Endothelial cell of umbilical vein (primary cell): ENCODE results near the gene XRN2. TPM values are rescaled to one million over a fixed set of nuclear protein-coding genes. Genes with fewer than 3 reads are reported as not detected.

Experiments
- BruUV-seq: library from RNA; stranded (reverse); fragments of 400-500 nt; replicated peaks from 2 replicates; lab custom pipeline; 2021; lab: Mats Ljungman, UMichigan
- CTCF ChIA-PET: fragments of 300-600, 350-600 bp; sonication (Branson Sonifier 250); formaldehyde crosslinking; loops from one replicate; lab custom pipeline; 2021; ENCODE audit warnings: antibody characterized with exemption, inconsistent platforms; lab: Charles Lee
- POLR2A ChIA-PET: fragments of 300-600, 350-600 bp; sonication (Branson Sonifier 250); formaldehyde crosslinking; loops from one replicate; lab custom pipeline; 2021; ENCODE audit warnings: antibody characterized with exemption, inconsistent platforms; lab: Charles Lee
- DNase-seq: peaks from one replicate; pipeline ENCODE4 v3.0.0-alpha.2; 2011; ENCODE audit warnings: low read depth, low spot score
- FAIRE-seq: peaks from 2 replicates; lab custom pipeline; 2011; peaks lifted over from hg19 to GRCh38; lab: Jason Lieb, UNC
- H2AFZ ChIP-seq: 2 replicates; pipeline ENCODE4 v1.6.0; 2012; ENCODE audit warnings: low read depth, low read length, control low read depth, inconsistent platforms
- H3K27ac ChIP-seq: 2 replicates; pipeline ENCODE4 v1.5.1; 2011; ENCODE audit warnings: low read depth, mild to moderate bottlenecking, control low read depth, low read length, moderate library complexity; ENCODE audit not compliant: insufficient read depth
- H3K27me3 ChIP-seq, 2 experiments: 2 replicates each; pipeline versions ENCODE4 v1.6.0 to v1.6.1; 2011; ENCODE audit warnings: low read length in 2 of 2, mixed read lengths in 1 of 2; ENCODE audit not compliant: control insufficient read depth in 2 of 2, insufficient read depth in 2 of 2
- H3K36me3 ChIP-seq, 2 experiments: 2 replicates in 1 of 2; 3 replicates in 1 of 2; pipeline ENCODE4 v1.5.1; 2011; ENCODE audit warnings: low read length in 2 of 2, mild to moderate bottlenecking in 1 of 2, moderate library complexity in 1 of 2; ENCODE audit not compliant: control insufficient read depth in 2 of 2, insufficient read depth in 2 of 2; ENCODE audit errors: extremely low read depth in 1 of 2
- H3K4me1 ChIP-seq: 3 replicates; pipeline ENCODE4 v1.5.1; 2011; ENCODE audit warnings: mild to moderate bottlenecking, low read length; ENCODE audit not compliant: control insufficient read depth, insufficient read depth; ENCODE audit errors: extremely low read depth
- H3K4me2 ChIP-seq: 2 replicates; pipeline ENCODE4 v1.6.1; 2011; ENCODE audit warnings: low read length, control low read depth, mixed read lengths; ENCODE audit not compliant: insufficient read depth
- H3K4me3 ChIP-seq, 3 experiments: fragments of 200-600 bp in 1 of 3; sonication (generic), shearing (Covaris generic) in 1 of 3; replicated peaks in 1 of 3; 2 replicates each; pipeline ENCODE4 v1.5.1; 2011 to 2016; ENCODE audit warnings: control low read depth in 3 of 3, low read length in 3 of 3, mild to moderate bottlenecking in 2 of 3, inconsistent platforms in 1 of 3, low read depth in 1 of 3, moderate library complexity in 1 of 3; ENCODE audit not compliant: insufficient read depth in 1 of 3
- H3K79me2 ChIP-seq: 2 replicates; pipeline ENCODE4 v1.6.0; 2012; ENCODE audit warnings: low read length, inconsistent platforms; ENCODE audit not compliant: control insufficient read depth, insufficient read depth
- H3K9ac ChIP-seq: replicated peaks from 2 replicates; pipeline ENCODE3; 2011; ENCODE audit warnings: low read length, control low read depth; ENCODE audit not compliant: insufficient read depth; ENCODE audit errors: extremely low read depth
- H3K9me1 ChIP-seq: replicated peaks from 3 replicates; pipeline ENCODE4 v1.6.0; 2011; ENCODE audit warnings: mild to moderate bottlenecking, low read length; ENCODE audit not compliant: control insufficient read depth, insufficient read depth; ENCODE audit errors: extremely low read depth
- H3K9me3 ChIP-seq: replicated peaks from 2 replicates; pipeline ENCODE4 v1.5.1; 2012; ENCODE audit warnings: low read length, inconsistent platforms; ENCODE audit not compliant: control insufficient read depth, insufficient read depth
- H4K20me1 ChIP-seq: replicated peaks from 2 replicates; pipeline ENCODE3; 2011; ENCODE audit warnings: mild to moderate bottlenecking, low read length; ENCODE audit not compliant: control insufficient read depth, insufficient read depth; ENCODE audit errors: extremely low read depth
- CTCF ChIP-seq, 2 donors: IDR thresholded peaks; 1 replicate in 1 of 2; 2 replicates in 1 of 2; pipeline ENCODE4 v1.5.1; 2011; ENCODE audit warnings: low read length in 2 of 2, mild to moderate bottlenecking in 2 of 2, moderate library complexity in 2 of 2, control low read depth in 1 of 2, inconsistent platforms in 1 of 2, low read depth in 1 of 2; ENCODE audit not compliant: insufficient read depth in 1 of 2; ENCODE audit errors: extremely low read depth in 1 of 2
- EZH2 ChIP-seq: IDR thresholded peaks from 2 replicates; pipeline ENCODE4 v1.6.1; 2012; ENCODE audit warnings: borderline replicate concordance, low read depth, mild to moderate bottlenecking, moderate library complexity, low read length, inconsistent platforms; ENCODE audit not compliant: severe bottlenecking
- FOS ChIP-seq: IDR thresholded peaks from 2 replicates; pipeline ENCODE4 v1.6.1; 2011; ENCODE audit warnings: mild to moderate bottlenecking, low read length, moderate library complexity, borderline replicate concordance; ENCODE audit not compliant: insufficient read depth
- GATA2 ChIP-seq: IDR thresholded peaks from 2 replicates; pipeline ENCODE4 v1.7.0; 2011; ENCODE audit warnings: low read depth, mild to moderate bottlenecking, moderate library complexity, mixed read lengths, low read length; ENCODE audit not compliant: insufficient read length, insufficient read depth
- JUN ChIP-seq: IDR thresholded peaks from 2 replicates; pipeline ENCODE4 v1.6.1; 2011; ENCODE audit warnings: borderline replicate concordance, low read depth; ENCODE audit not compliant: insufficient read length, insufficient read depth
- MYC ChIP-seq: IDR thresholded peaks from one replicate; pipeline ENCODE4 v1.6.1; 2011; ENCODE audit warnings: mild to moderate bottlenecking, low read depth, low read length
- POLR2A ChIP-seq: IDR thresholded peaks from 2 replicates; pipeline ENCODE4 v1.6.1; 2012; ENCODE audit warnings: low read depth, mild to moderate bottlenecking, control low read depth, low read length
- POLR2AphosphoS5 ChIP-seq: IDR thresholded peaks from 2 replicates; pipeline ENCODE4 v1.6.1; 2012; ENCODE audit warnings: low read depth, mild to moderate bottlenecking, control low read depth, low read length, moderate library complexity; ENCODE audit not compliant: insufficient read depth
- dilution Hi-C: fragments of 300-500 bp; cut with MboI; formaldehyde crosslinking; loops from one replicate; pipeline ENCODE4 v1.15.0; 2019; ENCODE audit warnings: low sequenced_read_pairs; ENCODE audit not compliant: extremely low pct_ligation_motif_present
- intact Hi-C: fragments of 100-400 bp; cut with micrococcal nuclease; formaldehyde crosslinking; loops from one replicate; pipeline ENCODE4 v1.10.0; 2022
- polyA plus RNA-seq, 4 experiments: library from polyadenylated mRNA; depleted of rRNA in 3 of 4; stranded (reverse) in 3 of 4; unstranded in 1 of 4; fragments of >200 nt; gene quantifications; 2 replicates each; pipeline versions ENCODE4 v1.2.1 to v1.2.3, GENCODE V29; 2011 to 2012; ENCODE audit warnings: missing spikeins in 1 of 4
- total RNA-seq: library from RNA; stranded (reverse); gene quantifications from 2 replicates; pipeline ENCODE4 v1.2.3, GENCODE V29; 2021
- TF ChIP-seq, protein P1 (sequence below): IDR thresholded peaks from 2 replicates; pipeline ENCODE4 v1.6.1; 2011; ENCODE audit not compliant: insufficient read depth, insufficient read length

XRN2 gene
- total and polyA plus RNA-seq, 2 donors (not counting 3 experiments of a cell fraction or from before 2014, with no cell fraction given): 32.3 to 66.6 TPM

DNA sequence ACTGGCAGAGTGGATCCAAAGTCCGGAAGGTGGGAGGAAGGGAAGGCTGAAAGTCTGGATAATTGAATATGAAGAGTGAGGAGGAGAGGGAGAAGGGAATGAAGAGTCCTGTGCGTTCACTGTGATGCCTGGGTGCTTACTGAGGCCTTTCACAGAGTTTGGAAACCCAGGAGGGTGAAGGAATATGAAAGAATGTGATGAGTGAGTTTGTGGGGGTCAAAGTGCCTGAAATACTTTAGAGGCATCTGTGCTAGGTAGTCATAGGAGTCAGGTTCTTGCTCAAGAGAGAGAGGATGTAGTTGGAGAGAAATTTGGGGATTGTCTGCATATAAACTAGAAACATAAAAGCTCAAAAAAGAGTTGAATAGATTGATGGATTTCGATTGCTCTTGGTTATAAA is 73.5 kb downstream of the XRN2 start:
- peaks cover 2% of the 10 kb centered on the region for H4K20me1 ChIP-seq
- DNase-seq: no peak
- ChIA-PET CTCF (no interaction called here), POLR2A (no interaction called here)
- FAIRE-seq: no peak
- H3K4me2 ChIP-seq: no peak overlapping the region
- H3K9me3 ChIP-seq: no peaks in the 10 kb centered on the region
- intact Hi-C loops: no loop called here
- no peaks in the 10 kb centered on the region for H3K27me3 ChIP-seq
- no peak overlapping the region for H3K27ac ChIP-seq
- H3K4me1 ChIP-seq: peaks cover 3% of the 10 kb centered on the region
- no peak overlapping the region for H2AFZ ChIP-seq
- no peak overlapping the region for H3K9ac ChIP-seq
- H3K79me2 ChIP-seq: peaks cover 14% of the 10 kb centered on the region
- BruUV-seq: no TSS peak
- no peak for TF ChIP-seq JUN
- TF ChIP-seq MYC: no peak
- no peak for TF ChIP-seq FOS
- TF ChIP-seq GATA2: no peak
- TF ChIP-seq POLR2A: no peak
- TF ChIP-seq POLR2AphosphoS5: no peak
- no peak for TF ChIP-seq EZH2
- TF ChIP-seq CTCF (IDR thresholded peaks at IDR 0.05; ENCODE audit: extremely low read depth in 1 of 2, insufficient read depth in 1 of 2, low read depth in 1 of 2, low read length in 2 of 2): no peak
- TF ChIP-seq, protein P1, sequence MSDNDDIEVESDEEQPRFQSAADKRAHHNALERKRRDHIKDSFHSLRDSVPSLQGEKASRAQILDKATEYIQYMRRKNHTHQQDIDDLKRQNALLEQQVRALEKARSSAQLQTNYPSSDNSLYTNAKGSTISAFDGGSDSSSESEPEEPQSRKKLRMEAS: no peak
- no peaks in the 10 kb centered on the region for H3K9me1 ChIP-seq
- H3K36me3 ChIP-seq: peaks cover 0 to 4% of the 10 kb centered on the region in 2 experiments
- dilution Hi-C loops: no loop called here
- no peak overlapping the region for H3K4me3 ChIP-seq
